Nephron progenitor cell (in vitro differentiated cells): ENCODE results near the gene CD83.
A peak's percentile ranks its signal among the peaks of the same experiment; 100 is the strongest.

ENCODE experiments used
- DNase-seq: peaks from one replicate; pipeline ENCODE4 v3.0.0; 2021
- H3K27ac Mint-ChIP-seq: 2 replicates; pipeline ENCODE4 v1.8.0; 2021; ENCODE audit warnings: mild to moderate bottlenecking, moderate library complexity, mixed read lengths
- H3K27me3 Mint-ChIP-seq: 2 replicates; pipeline ENCODE4 v1.8.0; 2021; ENCODE audit warnings: mild to moderate bottlenecking, low read depth, mixed read lengths; ENCODE audit not compliant: poor library complexity
- H3K36me3 Mint-ChIP-seq: 2 replicates; pipeline ENCODE4 v1.8.0; 2021; ENCODE audit warnings: low read depth, mixed read lengths
- H3K4me1 Mint-ChIP-seq: 2 replicates; pipeline ENCODE4 v1.8.0; 2021; ENCODE audit warnings: mixed read lengths
- H3K4me3 Mint-ChIP-seq: 2 replicates; pipeline ENCODE4 v1.8.0; 2021; ENCODE audit warnings: mild to moderate bottlenecking, moderate library complexity, mixed read lengths
- H3K9me3 Mint-ChIP-seq: 2 replicates; pipeline ENCODE4 v1.8.0; 2021; ENCODE audit warnings: mild to moderate bottlenecking, moderate library complexity, mixed read lengths
- TF ChIP-seq, protein P1 (sequence below): fragments of 200-600 bp; sonication (generic); IDR thresholded peaks from 2 replicates; pipeline ENCODE4 v1.5.0; 2021; ENCODE audit warnings: antibody characterized with exemption

The CD83 gene

DNA sequence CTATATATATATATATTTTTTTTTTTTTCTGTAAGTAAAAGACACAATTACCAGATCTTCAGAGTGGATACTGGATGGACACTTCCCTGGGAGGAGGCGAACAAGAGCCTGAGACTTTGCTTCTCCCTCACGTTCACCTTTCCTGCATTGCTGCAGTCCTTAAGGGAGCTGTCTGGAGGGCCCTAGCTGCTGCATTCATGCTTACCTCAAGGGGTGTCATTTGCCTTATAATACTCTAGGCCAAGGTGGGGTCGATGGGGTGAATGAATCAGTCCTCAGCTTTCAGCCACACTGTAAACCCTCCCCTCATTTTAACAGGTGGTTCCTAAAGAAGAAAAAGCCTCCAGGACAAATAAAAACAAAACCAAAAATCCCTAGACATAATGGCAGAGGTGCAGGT is 34.8 kb upstream of the CD83 start:
- Mint-ChIP-seq H3K4me3 (no peak overlapping the region), H3K36me3 (no peaks in the 10 kb centered on the region), H3K4me1 (peaks cover 29% of the 10 kb centered on the region), H3K27me3 (peaks cover 21% of the 10 kb centered on the region), H3K27ac (no peak overlapping the region), H3K9me3 (no peaks in the 10 kb centered on the region)
- DNase-seq: no peak
- TF ChIP-seq, protein P1, sequence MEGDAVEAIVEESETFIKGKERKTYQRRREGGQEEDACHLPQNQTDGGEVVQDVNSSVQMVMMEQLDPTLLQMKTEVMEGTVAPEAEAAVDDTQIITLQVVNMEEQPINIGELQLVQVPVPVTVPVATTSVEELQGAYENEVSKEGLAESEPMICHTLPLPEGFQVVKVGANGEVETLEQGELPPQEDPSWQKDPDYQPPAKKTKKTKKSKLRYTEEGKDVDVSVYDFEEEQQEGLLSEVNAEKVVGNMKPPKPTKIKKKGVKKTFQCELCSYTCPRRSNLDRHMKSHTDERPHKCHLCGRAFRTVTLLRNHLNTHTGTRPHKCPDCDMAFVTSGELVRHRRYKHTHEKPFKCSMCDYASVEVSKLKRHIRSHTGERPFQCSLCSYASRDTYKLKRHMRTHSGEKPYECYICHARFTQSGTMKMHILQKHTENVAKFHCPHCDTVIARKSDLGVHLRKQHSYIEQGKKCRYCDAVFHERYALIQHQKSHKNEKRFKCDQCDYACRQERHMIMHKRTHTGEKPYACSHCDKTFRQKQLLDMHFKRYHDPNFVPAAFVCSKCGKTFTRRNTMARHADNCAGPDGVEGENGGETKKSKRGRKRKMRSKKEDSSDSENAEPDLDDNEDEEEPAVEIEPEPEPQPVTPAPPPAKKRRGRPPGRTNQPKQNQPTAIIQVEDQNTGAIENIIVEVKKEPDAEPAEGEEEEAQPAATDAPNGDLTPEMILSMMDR: no peak

GRCh38 chr6:14083262-14083661 is 34.3 kb upstream of the CD83 start:
- Mint-ChIP-seq H3K27ac (no peak overlapping the region), H3K27me3 (peaks cover 19% of the 10 kb centered on the region), H3K36me3 (no peaks in the 10 kb centered on the region), H3K9me3 (no peaks in the 10 kb centered on the region), H3K4me3 (no peak overlapping the region), H3K4me1 (peaks cover 34% of the 10 kb centered on the region)
- TF ChIP-seq, protein P1: no peak
- DNase-seq: no peak

DNA sequence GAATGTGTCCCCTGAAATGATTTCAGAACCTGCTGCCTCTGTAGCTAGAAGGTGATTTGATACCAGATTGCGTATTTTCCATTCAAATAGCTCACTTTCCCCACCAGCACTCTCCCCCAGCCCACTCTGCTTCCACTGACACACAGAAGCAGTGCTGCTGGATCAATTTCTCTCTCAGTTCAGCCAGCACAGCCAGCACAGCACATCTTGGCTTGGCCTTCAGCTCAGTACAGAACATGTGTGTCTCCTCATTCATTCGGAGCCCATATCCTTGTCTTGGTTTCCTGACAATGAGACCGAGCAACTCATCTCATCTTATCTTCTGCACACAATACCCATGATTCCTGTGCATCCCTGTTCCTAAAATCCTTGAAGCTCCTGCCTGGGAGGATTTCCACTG is 33.8 kb upstream of the CD83 start:
- peak overlapping the region; percentile 71 for H3K27ac Mint-ChIP-seq
- TF ChIP-seq, protein P1: no peak
- DNase-seq: no peak
- H3K4me3 Mint-ChIP-seq: no peak overlapping the region
- H3K36me3 Mint-ChIP-seq: no peaks in the 10 kb centered on the region
- H3K4me1 Mint-ChIP-seq: peaks cover 39% of the 10 kb centered on the region
- H3K9me3 Mint-ChIP-seq: no peaks in the 10 kb centered on the region
- peaks cover 15% of the 10 kb centered on the region for H3K27me3 Mint-ChIP-seq

GRCh38 chr6:14084388-14084787 is 33.2 kb upstream of the CD83 start:
- no peaks in the 10 kb centered on the region for H3K36me3 Mint-ChIP-seq
- TF ChIP-seq, protein P1: no peak
- peaks cover 41% of the 10 kb centered on the region for H3K4me1 Mint-ChIP-seq
- H3K4me3 Mint-ChIP-seq: no peak overlapping the region
- DNase-seq: no peak
- H3K9me3 Mint-ChIP-seq: no peaks in the 10 kb centered on the region
- H3K27me3 Mint-ChIP-seq: peaks cover 9% of the 10 kb centered on the region
- no peak overlapping the region for H3K27ac Mint-ChIP-seq

- Mint-ChIP-seq H3K4me1 (peaks cover 41% of the 10 kb centered on the region), H3K4me3 (no peak overlapping the region), H3K9me3 (peaks cover 6% of the 10 kb centered on the region), H3K27me3 (peaks cover 9% of the 10 kb centered on the region), H3K36me3 (peaks cover 4% of the 10 kb centered on the region), H3K27ac (peak overlapping the region; percentile 29)
- DNase-seq: no peak
- TF ChIP-seq, protein P1: no peak
Measured at GRCh38 chr6:14085176-14085787, 32.3 kb upstream of the CD83 start.

DNA sequence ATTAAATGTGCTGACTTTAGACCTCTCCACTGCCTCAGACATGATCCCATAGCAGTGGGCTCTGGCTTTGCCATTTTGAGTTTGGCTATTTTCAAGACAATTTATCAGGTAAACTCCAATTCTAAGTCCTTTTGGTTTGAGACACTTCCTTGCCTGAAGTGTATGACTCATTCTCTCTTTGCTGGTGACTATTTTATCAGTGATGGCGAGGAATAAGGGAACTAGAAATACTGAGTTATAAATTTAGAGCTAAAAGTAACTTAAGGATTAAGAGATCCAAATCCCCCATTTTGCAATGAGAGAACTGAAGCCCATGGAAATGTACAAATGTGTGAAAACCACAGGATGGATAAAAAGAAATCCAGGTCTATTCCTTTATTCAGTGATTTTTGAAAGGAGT is 30.9 kb upstream of the CD83 start:
- peaks cover 9% of the 10 kb centered on the region for H3K27me3 Mint-ChIP-seq
- no peak for DNase-seq
- TF ChIP-seq, protein P1: no peak
- no peak overlapping the region for H3K27ac Mint-ChIP-seq
- peaks cover 41% of the 10 kb centered on the region for H3K4me1 Mint-ChIP-seq
- peaks cover 10% of the 10 kb centered on the region for H3K9me3 Mint-ChIP-seq
- H3K4me3 Mint-ChIP-seq: no peak overlapping the region
- H3K36me3 Mint-ChIP-seq: peaks cover 5% of the 10 kb centered on the region
